GM06990 (cell line): ENCODE data around the gene SPTBN1.

Source experiments
- DNase-seq: peaks from one replicate; pipeline ENCODE4 v3.0.0-alpha.2; 2011; ENCODE audit not compliant: insufficient read length; ENCODE audit errors: extremely low read depth
- H3K27me3 ChIP-seq: replicated peaks from 2 replicates; pipeline ENCODE4 v1.6.0; 2011; ENCODE audit warnings: low read length; ENCODE audit not compliant: control insufficient read depth, insufficient read depth
- H3K36me3 ChIP-seq: 2 replicates; pipeline ENCODE4 v1.5.1; 2011; ENCODE audit warnings: low read length; ENCODE audit not compliant: control insufficient read depth, insufficient read depth
- H3K4me3 ChIP-seq: replicated peaks from 2 replicates; pipeline ENCODE4 v1.5.1; 2011; ENCODE audit warnings: low read depth, mild to moderate bottlenecking, control low read depth, low read length
- TF ChIP-seq, protein P1 (sequence below): IDR thresholded peaks from 2 replicates; pipeline ENCODE4 v1.5.1; 2011; ENCODE audit warnings: low read length, control low read depth, mild to moderate bottlenecking, inconsistent platforms; ENCODE audit not compliant: insufficient read depth, poor library complexity, severe bottlenecking

SPTBN1 gene

DNA sequence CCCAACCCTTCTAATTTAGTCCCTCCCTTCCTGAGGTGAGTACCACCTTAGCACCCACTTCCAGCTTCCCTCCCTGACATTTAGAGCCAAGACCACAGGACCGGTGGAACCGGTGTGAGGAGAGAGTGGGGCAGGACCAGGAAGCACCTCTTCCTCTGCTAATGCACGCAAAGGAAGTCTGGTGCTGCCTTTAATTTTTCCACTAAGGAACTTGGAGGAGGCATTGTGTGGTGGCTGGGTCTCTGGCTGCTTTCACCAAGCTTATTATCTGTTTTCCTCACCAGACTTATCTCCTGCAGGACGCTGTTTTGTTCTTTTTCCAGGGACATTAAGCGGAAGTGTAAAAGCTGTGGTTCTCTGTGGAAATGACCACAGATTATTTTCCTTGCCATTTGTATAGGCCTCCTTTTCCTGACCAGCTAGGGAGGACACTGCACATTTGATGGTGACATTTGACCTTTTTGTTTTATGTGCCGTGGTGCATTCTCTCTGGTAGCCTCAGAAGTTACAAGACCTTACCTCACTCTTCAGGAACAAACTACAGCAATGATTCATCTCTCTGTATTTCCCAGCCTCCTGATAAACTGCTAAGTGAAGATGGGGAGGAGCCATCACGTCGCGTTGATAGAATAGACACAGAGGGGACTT lies 39.8 kb upstream of the SPTBN1 start:
- Histone ChIP-seq H3K27me3 (no peaks in the 10 kb centered on the region), H3K36me3 (no peaks in the 10 kb centered on the region), H3K4me3 (no peak overlapping the region)
- no peak for DNase-seq
- TF ChIP-seq, protein P1, sequence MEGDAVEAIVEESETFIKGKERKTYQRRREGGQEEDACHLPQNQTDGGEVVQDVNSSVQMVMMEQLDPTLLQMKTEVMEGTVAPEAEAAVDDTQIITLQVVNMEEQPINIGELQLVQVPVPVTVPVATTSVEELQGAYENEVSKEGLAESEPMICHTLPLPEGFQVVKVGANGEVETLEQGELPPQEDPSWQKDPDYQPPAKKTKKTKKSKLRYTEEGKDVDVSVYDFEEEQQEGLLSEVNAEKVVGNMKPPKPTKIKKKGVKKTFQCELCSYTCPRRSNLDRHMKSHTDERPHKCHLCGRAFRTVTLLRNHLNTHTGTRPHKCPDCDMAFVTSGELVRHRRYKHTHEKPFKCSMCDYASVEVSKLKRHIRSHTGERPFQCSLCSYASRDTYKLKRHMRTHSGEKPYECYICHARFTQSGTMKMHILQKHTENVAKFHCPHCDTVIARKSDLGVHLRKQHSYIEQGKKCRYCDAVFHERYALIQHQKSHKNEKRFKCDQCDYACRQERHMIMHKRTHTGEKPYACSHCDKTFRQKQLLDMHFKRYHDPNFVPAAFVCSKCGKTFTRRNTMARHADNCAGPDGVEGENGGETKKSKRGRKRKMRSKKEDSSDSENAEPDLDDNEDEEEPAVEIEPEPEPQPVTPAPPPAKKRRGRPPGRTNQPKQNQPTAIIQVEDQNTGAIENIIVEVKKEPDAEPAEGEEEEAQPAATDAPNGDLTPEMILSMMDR = no peak

DNA sequence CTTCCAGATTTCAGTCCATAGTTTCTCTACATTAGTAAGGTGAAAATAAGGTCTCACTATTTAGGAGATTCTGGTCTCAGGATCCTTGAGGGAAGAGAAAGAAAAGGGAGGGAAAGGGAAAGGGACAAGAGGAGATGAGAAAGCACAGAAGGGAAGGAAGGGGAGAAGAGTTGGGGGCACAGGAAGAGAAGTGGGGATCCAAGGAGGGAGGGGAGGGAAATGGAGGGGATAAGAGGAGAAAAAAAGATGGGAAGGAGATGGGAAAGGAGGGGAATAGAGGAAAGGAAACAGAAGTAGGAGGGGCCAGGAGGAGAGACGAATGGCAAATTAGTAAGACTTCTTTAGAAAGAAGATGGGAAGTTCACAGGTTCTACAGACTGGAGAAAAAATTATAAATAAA lies 39.2 kb upstream of the SPTBN1 start:
- Histone ChIP-seq H3K4me3 (no peak overlapping the region), H3K36me3 (no peaks in the 10 kb centered on the region), H3K27me3 (no peaks in the 10 kb centered on the region)
- DNase-seq = no peak
- TF ChIP-seq, protein P1 = no peak

DNA sequence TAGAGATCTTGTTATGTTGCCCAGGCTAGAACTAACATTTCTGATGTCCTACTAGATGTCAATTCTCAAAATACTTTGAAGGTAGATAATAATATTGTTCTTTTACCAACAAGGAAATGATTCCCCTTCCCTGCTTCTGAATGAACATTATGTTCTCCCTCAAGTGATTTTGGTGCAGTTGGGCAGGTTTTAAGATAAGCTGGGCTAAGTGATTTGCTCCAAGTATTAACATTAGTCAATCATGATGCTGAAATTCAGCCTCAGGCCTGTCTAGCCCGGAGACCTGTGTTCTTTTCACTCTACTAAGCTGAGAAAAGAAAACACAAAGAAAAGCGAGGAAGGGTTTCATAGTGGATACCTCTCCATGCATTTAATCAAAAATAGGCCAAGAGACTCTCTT lies 38.5 kb upstream of the SPTBN1 start:
- Histone ChIP-seq H3K4me3 (no peak overlapping the region), H3K27me3 (no peaks in the 10 kb centered on the region), H3K36me3 (no peaks in the 10 kb centered on the region)
- TF ChIP-seq, protein P1 = no peak
- no peak for DNase-seq

DNA sequence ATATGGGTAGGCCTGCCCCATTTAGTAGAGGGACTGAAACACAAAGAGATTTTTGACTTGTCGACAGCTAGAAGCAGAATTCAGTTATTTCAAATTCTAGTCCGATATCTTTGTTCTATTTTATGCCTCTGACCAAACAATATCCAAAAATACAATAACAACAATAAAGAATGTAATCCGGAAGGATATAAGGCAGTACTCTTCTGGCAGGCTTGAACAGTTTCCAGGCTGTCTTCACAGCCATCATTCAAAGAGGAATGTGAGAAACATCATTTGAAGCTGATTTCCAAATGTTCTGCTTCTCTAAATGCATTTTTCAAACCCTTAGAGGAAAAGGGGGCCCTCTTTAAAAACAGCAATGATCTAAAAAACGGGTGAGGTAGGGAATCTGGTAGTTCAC lies 36.7 kb upstream of the SPTBN1 start:
- DNase-seq = no peak
- H3K27me3 ChIP-seq = no peaks in the 10 kb centered on the region
- TF ChIP-seq, protein P1 = no peak

DNA sequence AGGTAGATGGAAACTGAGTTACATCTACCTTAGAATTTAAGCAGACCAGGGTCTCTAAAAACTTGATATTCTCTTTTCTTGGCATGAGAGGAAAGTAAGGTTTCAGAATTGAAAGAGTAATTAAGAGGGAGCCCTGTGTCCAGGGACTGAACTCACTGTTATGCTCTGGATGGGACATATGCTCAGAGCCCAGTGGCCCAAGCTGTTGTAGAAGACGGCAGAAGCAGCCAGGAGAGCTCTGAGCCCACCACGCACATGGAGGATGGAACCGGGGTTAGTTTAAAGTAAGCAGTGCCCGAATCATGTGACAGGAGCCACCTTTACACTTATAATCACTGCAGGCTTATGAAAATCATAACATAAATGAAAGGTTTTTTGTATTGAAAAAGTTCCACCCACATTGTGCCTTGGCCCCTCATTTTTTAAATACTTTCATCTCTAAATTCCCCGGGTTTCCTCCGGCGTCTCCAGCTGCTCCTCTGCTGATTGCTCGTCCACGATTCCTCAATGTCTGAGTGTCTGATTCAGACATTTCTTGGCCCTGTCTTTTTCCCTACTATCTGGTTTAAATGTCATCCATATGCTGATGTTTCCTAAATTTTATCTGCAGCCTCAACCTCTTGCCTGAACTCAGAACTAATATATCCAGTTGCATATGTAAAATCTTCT lies 36.1 kb upstream of the SPTBN1 start:
- DNase-seq = no peak
- TF ChIP-seq, protein P1 = no peak
- Histone ChIP-seq H3K36me3 (no peaks in the 10 kb centered on the region), H3K4me3 (no peak overlapping the region), H3K27me3 (no peaks in the 10 kb centered on the region)

More for the DNA sequence above, 36.7 kb upstream of the SPTBN1 start:
- Histone ChIP-seq H3K36me3 (no peaks in the 10 kb centered on the region), H3K4me3 (no peak overlapping the region)
